Nephron progenitor cell (in vitro differentiated cells): ENCODE results near the gene COA1.

ENCODE experiments used
- DNase-seq: peaks from one replicate; pipeline ENCODE4 v3.0.0; 2021
- H3K27ac Mint-ChIP-seq: 2 replicates; pipeline ENCODE4 v1.8.0; 2021; ENCODE audit warnings: mild to moderate bottlenecking, moderate library complexity, mixed read lengths
- H3K27me3 Mint-ChIP-seq: 2 replicates; pipeline ENCODE4 v1.8.0; 2021; ENCODE audit warnings: mild to moderate bottlenecking, low read depth, mixed read lengths; ENCODE audit not compliant: poor library complexity
- H3K36me3 Mint-ChIP-seq: 2 replicates; pipeline ENCODE4 v1.8.0; 2021; ENCODE audit warnings: low read depth, mixed read lengths
- H3K4me1 Mint-ChIP-seq: 2 replicates; pipeline ENCODE4 v1.8.0; 2021; ENCODE audit warnings: mixed read lengths
- H3K4me3 Mint-ChIP-seq: 2 replicates; pipeline ENCODE4 v1.8.0; 2021; ENCODE audit warnings: mild to moderate bottlenecking, moderate library complexity, mixed read lengths
- H3K9me3 Mint-ChIP-seq: 2 replicates; pipeline ENCODE4 v1.8.0; 2021; ENCODE audit warnings: mild to moderate bottlenecking, moderate library complexity, mixed read lengths
- TF ChIP-seq, protein P1 (sequence below): fragments of 200-600 bp; sonication (generic); IDR thresholded peaks from 2 replicates; pipeline ENCODE4 v1.5.0; 2021; ENCODE audit warnings: antibody characterized with exemption

The COA1 gene

DNA sequence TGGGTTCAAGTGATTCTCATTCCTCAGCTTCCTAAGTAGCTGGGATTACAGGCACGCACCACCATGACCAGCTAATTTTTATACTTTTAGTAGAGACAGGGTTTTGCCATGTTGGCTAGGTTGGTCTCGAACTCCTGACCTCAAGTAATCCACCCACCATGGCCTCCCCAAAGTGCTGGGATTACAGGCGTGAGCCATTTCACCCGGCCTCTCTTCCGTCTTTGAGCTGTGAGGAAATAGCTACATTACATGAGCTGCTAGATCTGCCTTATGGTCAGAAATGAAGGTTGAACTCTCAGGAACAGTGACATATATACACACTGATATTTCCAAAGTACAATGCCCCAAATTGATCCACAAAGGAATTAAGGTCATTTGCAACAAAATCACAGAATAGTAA lies 31.5 kb upstream of the COA1 start:
- H3K9me3 Mint-ChIP-seq, result no peaks in the 10 kb centered on the region
- TF ChIP-seq, protein P1, sequence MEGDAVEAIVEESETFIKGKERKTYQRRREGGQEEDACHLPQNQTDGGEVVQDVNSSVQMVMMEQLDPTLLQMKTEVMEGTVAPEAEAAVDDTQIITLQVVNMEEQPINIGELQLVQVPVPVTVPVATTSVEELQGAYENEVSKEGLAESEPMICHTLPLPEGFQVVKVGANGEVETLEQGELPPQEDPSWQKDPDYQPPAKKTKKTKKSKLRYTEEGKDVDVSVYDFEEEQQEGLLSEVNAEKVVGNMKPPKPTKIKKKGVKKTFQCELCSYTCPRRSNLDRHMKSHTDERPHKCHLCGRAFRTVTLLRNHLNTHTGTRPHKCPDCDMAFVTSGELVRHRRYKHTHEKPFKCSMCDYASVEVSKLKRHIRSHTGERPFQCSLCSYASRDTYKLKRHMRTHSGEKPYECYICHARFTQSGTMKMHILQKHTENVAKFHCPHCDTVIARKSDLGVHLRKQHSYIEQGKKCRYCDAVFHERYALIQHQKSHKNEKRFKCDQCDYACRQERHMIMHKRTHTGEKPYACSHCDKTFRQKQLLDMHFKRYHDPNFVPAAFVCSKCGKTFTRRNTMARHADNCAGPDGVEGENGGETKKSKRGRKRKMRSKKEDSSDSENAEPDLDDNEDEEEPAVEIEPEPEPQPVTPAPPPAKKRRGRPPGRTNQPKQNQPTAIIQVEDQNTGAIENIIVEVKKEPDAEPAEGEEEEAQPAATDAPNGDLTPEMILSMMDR, result no peak
- peaks cover 56% of the 10 kb centered on the region for H3K4me1 Mint-ChIP-seq
- H3K4me3 Mint-ChIP-seq, result no peak overlapping the region
- H3K27me3 Mint-ChIP-seq, result peaks cover 37% of the 10 kb centered on the region
- H3K27ac Mint-ChIP-seq, result no peak overlapping the region
- no peaks in the 10 kb centered on the region for H3K36me3 Mint-ChIP-seq
- no peak for DNase-seq

DNA sequence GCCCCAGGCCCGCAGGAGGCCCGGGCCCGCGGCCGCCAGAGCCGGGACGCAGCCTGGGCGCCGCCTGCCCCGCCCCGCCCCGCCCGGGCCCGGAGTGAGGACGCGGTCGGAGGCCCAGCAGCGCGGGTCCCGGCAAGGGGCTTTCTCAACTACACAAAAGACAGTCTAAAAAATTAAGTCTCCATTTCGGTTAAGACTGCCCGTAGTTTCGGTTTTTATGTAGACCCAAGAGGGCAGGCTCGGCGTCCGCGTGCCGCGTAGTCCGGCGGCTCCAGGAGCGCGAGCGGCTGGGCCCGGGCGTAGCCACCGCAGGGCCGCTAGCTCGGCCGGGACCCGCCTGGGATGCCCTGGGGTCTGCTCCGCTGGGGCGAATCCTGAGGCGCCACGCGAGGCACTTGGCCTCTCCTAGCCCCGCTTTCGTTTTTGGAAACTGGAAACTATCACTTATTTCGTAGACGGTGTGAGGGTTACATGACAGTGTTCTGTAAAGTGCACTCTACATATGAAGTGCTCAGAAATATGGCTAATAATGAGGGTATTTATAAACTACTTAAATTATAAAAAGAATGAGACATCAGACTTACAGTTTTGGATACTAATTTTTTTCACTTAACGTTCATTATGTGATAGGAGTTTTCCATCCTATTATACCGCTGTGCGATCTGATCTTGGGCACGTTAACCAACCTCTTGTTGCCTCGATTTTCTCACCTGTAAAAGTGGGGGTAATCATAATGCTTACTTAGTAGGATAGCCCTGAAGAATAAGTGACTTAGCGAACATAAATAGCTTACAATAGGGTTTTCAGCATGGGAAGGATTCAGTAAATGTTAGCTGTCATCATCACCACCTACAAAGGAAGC lies 29.7 kb upstream of the COA1 start:
- peaks cover 37% of the 10 kb centered on the region for H3K27me3 Mint-ChIP-seq
- DNase-seq, result peak; percentile 66

GRCh38 chr7:43758029-43758821 lies 28.9 kb upstream of the COA1 start, which contains the start of gene BLVRA:
TSS of gene BLVRA (plus strand) at chr7:43758680. CDS start at chr7:43771159, 12,479 bp downstream.
- no peaks in the 10 kb centered on the region for H3K9me3 Mint-ChIP-seq
- H3K27ac Mint-ChIP-seq, result no peak within 1 kb of the TSS
- peaks cover 44% of the 10 kb centered on the region for H3K27me3 Mint-ChIP-seq
- TF ChIP-seq, protein P1, result no peak
- no peaks in the 10 kb centered on the region for H3K36me3 Mint-ChIP-seq
- peak; percentile 83 for DNase-seq
- peak within 1 kb of the TSS; percentile 82 for H3K4me3 Mint-ChIP-seq
- peaks cover 38% of the 10 kb centered on the region for H3K4me1 Mint-ChIP-seq

More for the DNA sequence above, 29.7 kb upstream of the COA1 start:
- no peak overlapping the region for H3K27ac Mint-ChIP-seq
- H3K9me3 Mint-ChIP-seq, result no peaks in the 10 kb centered on the region
- peak overlapping the region; percentile 82 for H3K4me3 Mint-ChIP-seq
- peaks cover 46% of the 10 kb centered on the region for H3K4me1 Mint-ChIP-seq
- TF ChIP-seq, protein P1, result no peak
- H3K36me3 Mint-ChIP-seq, result no peaks in the 10 kb centered on the region

- Mint-ChIP-seq H3K4me1 (peaks cover 31% of the 10 kb centered on the region), H3K4me3 (peak overlapping the region; percentile 74), H3K27ac (no peak overlapping the region), H3K36me3 (no peaks in the 10 kb centered on the region), H3K9me3 (no peaks in the 10 kb centered on the region), H3K27me3 (peaks cover 45% of the 10 kb centered on the region)
- TF ChIP-seq, protein P1, result no peak
- no peak for DNase-seq
Measured at GRCh38 chr7:43757073-43757720, 27.9 kb upstream of the COA1 start.

DNA sequence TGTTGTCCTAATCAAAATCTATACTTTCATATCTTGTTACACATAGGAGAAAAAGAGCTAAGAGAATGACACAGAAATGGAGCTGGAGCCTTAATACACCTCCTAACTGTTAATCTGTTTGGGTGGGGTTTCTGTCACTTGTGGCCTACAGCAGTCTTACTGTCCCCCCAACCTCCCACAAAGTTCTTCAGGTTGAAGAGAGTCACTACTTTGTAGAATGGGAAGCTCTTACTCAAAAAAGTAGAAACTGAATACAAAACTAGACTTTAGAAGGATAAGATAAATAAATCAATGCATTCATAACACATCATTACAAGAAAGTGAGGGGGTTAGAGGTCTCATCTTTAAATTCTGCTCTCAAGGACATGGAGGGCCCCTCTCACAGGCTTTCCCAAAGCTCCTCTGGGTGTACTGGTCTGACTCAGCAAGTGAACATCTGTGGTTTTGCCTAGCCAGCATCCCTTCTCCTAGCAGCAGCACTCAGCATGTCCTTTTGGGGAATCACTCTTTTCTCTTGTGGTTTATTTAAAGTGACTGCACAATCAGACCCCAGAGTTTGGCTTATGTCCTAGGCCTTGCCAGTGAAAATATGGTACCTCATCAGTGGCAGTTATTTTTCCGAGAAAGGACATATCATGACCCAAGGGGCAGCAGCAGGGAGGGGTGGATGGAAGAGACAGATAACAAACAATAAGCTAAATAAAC lies 27.2 kb upstream of the COA1 start:
- Mint-ChIP-seq H3K4me3 (peak overlapping the region; percentile 74), H3K27me3 (peaks cover 45% of the 10 kb centered on the region), H3K27ac (no peak overlapping the region), H3K36me3 (no peaks in the 10 kb centered on the region), H3K4me1 (peaks cover 25% of the 10 kb centered on the region), H3K9me3 (no peaks in the 10 kb centered on the region)
- TF ChIP-seq, protein P1, result no peak
- DNase-seq, result no peak
